ENCODE data around the gene ACOT6. TPM values are rescaled to one million over a fixed set of nuclear protein-coding genes. Genes with fewer than 3 reads are reported as not detected.
"Not testable (repeated sequence)": the region's sequence is repeated elsewhere in the genome, so short reads cannot be mapped to it uniquely, and the experiment has no call there.

The ACOT6 gene
- total and polyA plus RNA-seq, 2 donors (not counting 3 experiments of a cell fraction or from before 2014, with no cell fraction given): not detected

GRCh38 chr14:73569185-73569958 is 42.9 kb upstream of the ACOT6 start, which contains the start of gene ACOT2:
ACOT2 (plus strand) TSS chr14:73569213; CDS start chr14:73569241, 28 bp downstream.
- BruUV-seq (replicated peaks); dilution Hi-C loops (cut with MboI; ENCODE audit: extremely low pct_ligation_motif_present, low sequenced_read_pairs): not testable (repeated sequence)

More at GRCh38 chr14:73569185-73569958, 42.9 kb upstream of the ACOT6 start, which contains the start of gene ACOT2:
- H4K20me1 ChIP-seq (replicated peaks; ENCODE audit: control insufficient read depth, extremely low read depth, insufficient read depth, low read length); H3K27me3 ChIP-seq (ENCODE audit: control insufficient read depth in 2 of 2, insufficient read depth in 2 of 2, low read length in 2 of 2); H3K9me3 ChIP-seq (replicated peaks; ENCODE audit: control insufficient read depth, insufficient read depth, low read length); H3K79me2 ChIP-seq (ENCODE audit: control insufficient read depth, insufficient read depth, low read length); intact Hi-C loops (cut with micrococcal nuclease); H3K36me3 ChIP-seq (ENCODE audit: control insufficient read depth in 2 of 2, extremely low read depth in 1 of 2, insufficient read depth in 2 of 2, low read length in 2 of 2); FAIRE-seq; H3K9me1 ChIP-seq (replicated peaks; ENCODE audit: control insufficient read depth, extremely low read depth, insufficient read depth, low read length): not testable (repeated sequence)
- CTCF ChIA-PET: interaction anchor here (0.6 to 3.2 kb wide), 12 partner anchors 30 to 397 kb away, joined by 3 to 58 read pairs (median 5); partner anchors contain the start of genes ACOT6 and RIOX1
- Histone ChIP-seq H3K4me3 (replicated peaks in 1 of 3; ENCODE audit: insufficient read depth in 1 of 3, low read depth in 1 of 3, low read length in 3 of 3) (peak within 1 kb of the TSS; percentile 12 to 60 (median 37)), H3K4me2 (ENCODE audit: insufficient read depth, low read length) (peak within 1 kb of the TSS; percentile 78), H3K27ac (ENCODE audit: insufficient read depth, low read depth, low read length) (peak within 1 kb of the TSS; percentile 95), H3K4me1 (ENCODE audit: control insufficient read depth, extremely low read depth, insufficient read depth, low read length) (peaks cover 19% of the 10 kb centered on the region), H3K9ac (replicated peaks; ENCODE audit: extremely low read depth, insufficient read depth, low read length) (peak within 1 kb of the TSS; percentile 88), H2AFZ (ENCODE audit: low read depth, low read length) (peak within 1 kb of the TSS; percentile 69)
- peak; percentile 88 for DNase-seq (ENCODE audit: low read depth, low spot score)
- TF ChIP-seq CTCF (IDR thresholded peaks at IDR 0.05; ENCODE audit: extremely low read depth in 1 of 2, insufficient read depth in 1 of 2, low read depth in 1 of 2, low read length in 2 of 2) (peak in 1 of 2 donors; percentile 11), POLR2AphosphoS5 (IDR thresholded peaks at IDR 0.05; ENCODE audit: insufficient read depth, low read depth, low read length) (peak; percentile 80), FOS (IDR thresholded peaks at IDR 0.05; ENCODE audit: borderline replicate concordance, insufficient read depth, low read length) (peak; percentile 59), JUN (IDR thresholded peaks at IDR 0.05; ENCODE audit: borderline replicate concordance, insufficient read depth, insufficient read length, low read depth) (peak; percentile 24), MAX (IDR thresholded peaks at IDR 0.05; ENCODE audit: insufficient read depth, insufficient read length) (peak; percentile 24)
- POLR2A ChIA-PET: interaction anchor here (0.7 kb wide), 4 partner anchors 20 to 61 kb away, joined by 3 to 5 read pairs (median 3); partner anchors contain the start of gene ACOT6

Measured in endothelial cell of umbilical vein (primary cell).